NCI-H774 (cell line): Measurements from ENCODE around the gene TEN1.
"Not testable (repeated sequence)": the region's sequence is repeated elsewhere in the genome, so short reads cannot be mapped to it uniquely, and the experiment has no call there.

Experiments
- DNase-seq: peaks from one replicate; lab custom pipeline; 2025; lab: John Stamatoyannopoulos, UW

TEN1 gene

GRCh38 chr17:75978938-75979704 is at the start of gene TEN1, which contains the start of gene ACOX1:
Gene TEN1 (plus strand): TSS chr17:75979240. CDS start chr17:75986193, 6,953 bp downstream.
Gene ACOX1 (minus strand): TSS chr17:75979166. CDS start chr17:75979073, 93 bp downstream.
- peak; percentile 99 for DNase-seq

GRCh38 chr17:75931062-75931461 is 48.0 kb upstream of the TEN1 start:
- no peak for DNase-seq

GRCh38 chr17:75932852-75933251 is 46.2 kb upstream of the TEN1 start:
- DNase-seq: no peak

- DNase-seq: no peak
Observed at GRCh38 chr17:75933808-75934207, 45.2 kb upstream of the TEN1 start.

GRCh38 chr17:75937652-75938051 is 41.4 kb upstream of the TEN1 start:
- DNase-seq: no peak

- DNase-seq: peak; percentile 98
Observed at GRCh38 chr17:75940727-75941441, 38.2 kb upstream of the TEN1 start, which contains the start of gene FBF1. Gene FBF1 (minus strand): TSS chr17:75941042. CDS start chr17:75938149, 2,893 bp downstream.

- DNase-seq: no peak
Observed at GRCh38 chr17:75941442-75941819, 37.6 kb upstream of the TEN1 start.

GRCh38 chr17:75942473-75942872 is 36.6 kb upstream of the TEN1 start:
- no peak for DNase-seq

- no peak for DNase-seq
Observed at GRCh38 chr17:75943491-75943890, 35.5 kb upstream of the TEN1 start.

GRCh38 chr17:75945211-75945610 is 33.8 kb upstream of the TEN1 start:
- no peak for DNase-seq

GRCh38 chr17:75950421-75950820 is 28.6 kb upstream of the TEN1 start:
- no peak for DNase-seq

GRCh38 chr17:75950855-75951554 is 28.0 kb upstream of the TEN1 start:
- no peak for DNase-seq

GRCh38 chr17:75959051-75959838 is 19.8 kb upstream of the TEN1 start:
- DNase-seq: no peak

GRCh38 chr17:75959839-75960511 is 19.1 kb upstream of the TEN1 start:
- no peak for DNase-seq

- DNase-seq: no peak
Observed at GRCh38 chr17:75965468-75965867, 13.6 kb upstream of the TEN1 start.

GRCh38 chr17:75969044-75969443 is 10.0 kb upstream of the TEN1 start:
- not testable (repeated sequence) for DNase-seq

GRCh38 chr17:75970011-75970523 is 9.0 kb upstream of the TEN1 start:
- no peak for DNase-seq

GRCh38 chr17:75970626-75971025 is 8.4 kb upstream of the TEN1 start:
- DNase-seq: no peak

GRCh38 chr17:75975187-75975586 is 3.9 kb upstream of the TEN1 start:
- DNase-seq: not testable (repeated sequence)

GRCh38 chr17:75975757-75976174 is 3.3 kb upstream of the TEN1 start:
- no peak for DNase-seq
